HG03039 (cell line): Measurements from ENCODE around the gene EPB41L5.
"Not testable (repeated sequence)": the region's sequence is repeated elsewhere in the genome, so short reads cannot be mapped to it uniquely, and the experiment has no call there.

Source experiments
- ATAC-seq: cut with Tn5 transposase; IDR thresholded peaks from one replicate; pipeline ENCODE4 v1.9.1; 2021; ENCODE audit warnings: mild to moderate bottlenecking, moderate library complexity; ENCODE audit not compliant: unreplicated experiment

Gene EPB41L5

DNA sequence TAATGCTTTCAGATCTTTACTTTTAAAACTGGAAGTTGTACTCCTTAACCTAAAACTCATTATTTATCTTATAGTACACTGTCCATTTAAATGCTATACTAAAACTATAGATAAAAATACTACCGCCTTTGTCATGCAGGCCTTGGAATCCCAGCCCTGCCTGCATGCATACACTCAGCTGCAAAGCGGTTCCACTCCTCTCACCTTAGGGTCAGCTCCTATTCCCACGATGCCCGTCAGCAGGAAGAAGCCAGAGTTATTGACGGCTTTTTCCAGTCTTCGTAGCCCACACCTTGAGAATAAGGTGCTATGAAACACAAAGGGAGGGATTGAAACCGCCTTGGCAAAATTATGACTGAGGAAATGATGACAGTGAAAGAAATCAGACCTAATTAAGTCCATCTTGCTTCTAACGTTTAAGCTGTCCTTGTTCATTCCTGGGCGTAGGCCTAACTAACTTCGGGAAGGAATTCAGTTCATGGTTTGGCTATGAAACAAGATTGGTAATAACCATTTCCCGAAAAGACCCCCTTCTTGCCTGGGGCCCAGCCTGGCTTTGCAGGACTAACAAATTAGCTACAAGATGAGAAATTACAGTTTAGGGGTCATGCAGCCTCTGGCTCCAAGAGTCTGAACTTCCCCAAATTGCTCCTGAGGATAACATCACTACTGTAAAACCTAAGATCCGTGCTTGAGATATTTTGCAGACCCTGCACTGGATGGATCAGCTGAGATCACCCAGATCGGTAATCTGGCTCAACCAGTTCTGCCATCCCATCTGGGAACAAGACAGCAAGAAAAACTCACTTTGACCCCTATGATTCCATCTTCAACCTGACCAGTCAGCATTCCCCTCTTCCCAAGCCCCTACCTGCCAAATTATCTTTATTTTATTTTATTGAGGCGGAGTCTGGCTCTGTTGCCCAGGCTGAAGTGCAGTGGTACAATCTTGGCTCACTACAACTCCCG is 17.1 kb downstream of the EPB41L5 start:
- no peak for ATAC-seq

DNA sequence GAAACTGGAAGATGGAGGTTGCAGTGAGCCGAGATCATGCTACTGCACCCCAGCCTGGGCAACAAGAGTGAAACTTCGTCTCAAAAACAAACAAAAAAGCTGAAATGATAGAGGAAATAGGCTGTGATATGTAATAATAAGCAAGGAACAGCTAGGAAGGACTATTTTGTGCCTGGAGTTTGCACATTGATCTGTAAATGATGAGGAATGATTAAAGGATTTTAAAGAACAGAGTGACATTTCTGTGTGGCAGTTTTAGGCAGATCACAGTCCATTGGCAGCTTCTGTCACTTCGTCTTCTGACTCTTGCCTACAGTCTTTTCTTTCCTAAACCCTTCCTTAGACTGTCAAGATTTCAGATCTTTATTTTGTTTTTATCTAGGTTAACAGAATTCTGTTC is 19.4 kb downstream of the EPB41L5 start:
- no peak for ATAC-seq

DNA sequence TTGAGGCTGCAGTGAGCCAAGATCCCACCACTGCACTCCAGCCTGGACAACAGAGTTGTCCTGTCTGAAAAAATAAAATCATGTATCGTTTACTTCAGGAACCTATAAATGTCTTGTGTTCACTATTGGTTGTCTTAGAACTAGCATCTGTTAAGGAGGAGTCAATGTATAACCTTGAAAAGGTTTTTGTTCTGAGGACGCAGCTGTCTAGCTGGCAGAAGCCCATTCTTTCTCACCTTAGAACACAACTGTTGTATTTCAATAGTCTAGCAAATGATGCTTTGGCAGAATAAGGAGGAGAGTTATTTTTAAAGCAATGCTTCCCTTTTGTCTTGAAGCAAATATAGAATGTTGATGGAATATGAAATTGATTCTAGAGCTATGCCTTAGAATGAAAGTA is 21.1 kb downstream of the EPB41L5 start:
- ATAC-seq: no peak

GRCh38 chr2:120034621-120035020 is 21.7 kb downstream of the EPB41L5 start:
- no peak for ATAC-seq

DNA sequence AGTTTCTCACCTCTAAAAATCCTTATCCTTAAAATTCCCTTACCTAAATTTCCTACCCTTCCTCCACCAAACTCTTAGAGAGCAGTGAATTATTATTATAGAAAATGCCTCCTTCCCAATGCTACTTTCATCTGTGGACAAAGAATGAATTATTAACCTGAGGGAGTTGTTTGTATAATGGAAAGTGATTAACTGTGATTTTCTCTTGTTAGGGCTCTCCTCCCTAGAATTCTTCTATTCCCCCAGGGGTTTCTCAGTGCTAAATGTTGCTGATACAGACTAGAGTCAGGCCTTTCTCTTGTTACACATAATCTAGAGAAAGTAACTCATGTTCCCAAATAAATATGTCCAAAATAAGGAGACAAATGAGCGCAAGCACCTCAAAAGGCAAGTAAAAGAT is 23.3 kb downstream of the EPB41L5 start:
- ATAC-seq: no peak

- no peak for ATAC-seq
These were observed 25.2 kb downstream of the EPB41L5 start for GRCh38 chr2:120037995-120038541.

GRCh38 chr2:120042359-120042758 is 29.5 kb downstream of the EPB41L5 start:
- ATAC-seq: no peak

GRCh38 chr2:120044336-120044735 is 31.5 kb downstream of the EPB41L5 start:
- ATAC-seq: no peak

DNA sequence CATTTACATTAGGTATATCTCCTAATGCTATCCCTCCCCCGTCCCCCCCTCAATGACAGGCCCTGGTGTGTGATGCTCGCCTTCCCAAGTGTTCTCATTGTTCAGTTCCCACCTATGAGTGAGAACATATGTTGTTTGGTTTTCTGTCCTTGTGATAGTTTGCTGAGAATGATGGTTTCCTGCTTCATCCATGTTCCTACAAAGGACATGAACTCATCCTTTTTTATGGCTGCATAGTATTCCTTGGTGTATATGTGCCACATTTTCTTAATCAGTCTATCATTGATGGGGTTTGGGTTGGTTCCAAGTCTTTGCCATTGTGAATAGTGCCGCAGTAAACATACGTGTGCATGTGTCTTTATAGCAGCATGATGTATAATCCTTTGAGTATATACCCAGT is 32.9 kb downstream of the EPB41L5 start:
- ATAC-seq: not testable (repeated sequence)

DNA sequence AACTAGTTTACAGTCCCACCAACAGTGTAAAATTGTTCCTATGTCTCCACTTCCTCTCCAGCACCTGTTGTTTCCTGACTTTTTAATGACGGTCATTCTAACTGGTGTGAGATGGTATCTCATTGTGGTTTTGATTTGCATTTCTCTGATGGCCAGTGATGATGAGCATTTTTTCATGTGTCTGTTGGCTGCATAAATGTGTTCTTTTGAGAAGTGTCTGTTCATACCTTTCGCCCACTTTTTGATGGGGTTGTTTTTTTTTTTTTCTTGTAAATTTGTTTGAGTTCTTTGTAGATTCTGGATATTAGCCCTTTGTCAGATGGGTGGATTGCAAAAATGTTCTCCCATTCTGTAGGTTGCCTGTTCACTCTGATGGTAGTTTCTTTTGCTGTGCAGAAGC is 33.4 kb downstream of the EPB41L5 start:
- ATAC-seq: not testable (repeated sequence)

GRCh38 chr2:120052597-120052996 is 39.7 kb downstream of the EPB41L5 start:
- ATAC-seq: no peak

- no peak for ATAC-seq
These were observed 41.0 kb downstream of the EPB41L5 start for GRCh38 chr2:120053891-120054290.

DNA sequence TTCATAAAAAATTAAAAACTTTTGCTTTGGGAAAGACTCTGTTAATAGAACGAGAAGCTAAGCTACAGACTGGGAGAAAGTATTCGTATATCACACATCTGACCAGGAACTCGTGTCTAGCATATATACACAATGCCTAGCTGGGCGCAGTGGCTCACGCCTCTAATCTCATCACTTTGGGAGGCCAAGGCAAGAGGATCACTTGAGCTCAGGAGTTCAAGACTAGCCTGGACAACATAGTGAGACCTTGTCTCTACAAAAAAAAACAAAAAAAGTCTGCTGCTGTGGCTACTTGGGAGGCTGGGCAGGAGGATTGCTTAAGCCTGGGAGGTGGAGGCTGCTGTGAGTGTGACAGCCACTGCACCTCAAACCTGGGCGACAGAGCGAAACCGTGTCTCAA is 46.6 kb downstream of the EPB41L5 start:
- ATAC-seq: no peak

DNA sequence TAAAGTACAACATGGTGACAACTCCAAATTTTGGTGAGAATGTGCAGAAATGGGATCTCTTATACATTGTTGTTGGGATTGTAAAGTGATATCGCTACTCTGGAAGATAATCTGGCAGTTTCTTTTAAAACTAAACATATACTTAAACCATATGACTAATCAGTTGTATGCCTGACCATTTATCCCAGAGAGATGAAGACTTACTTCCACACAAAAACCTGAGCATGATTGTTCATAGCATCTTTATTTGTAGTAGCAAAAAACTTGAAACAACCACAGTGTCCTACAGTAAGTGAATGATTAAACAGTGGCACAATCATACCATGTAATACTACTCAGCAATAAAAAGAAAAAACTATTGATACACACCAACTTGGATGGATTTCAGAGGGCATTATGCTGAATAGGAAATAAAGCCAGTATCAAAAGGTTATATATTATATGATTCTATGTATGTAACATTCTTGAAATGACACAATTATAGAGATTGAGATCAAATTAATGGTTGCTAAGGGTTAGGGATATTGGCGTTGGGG is 47.3 kb downstream of the EPB41L5 start:
- ATAC-seq: no peak

- no peak for ATAC-seq
These were observed 51.8 kb downstream of the EPB41L5 start for GRCh38 chr2:120064664-120065063.

DNA sequence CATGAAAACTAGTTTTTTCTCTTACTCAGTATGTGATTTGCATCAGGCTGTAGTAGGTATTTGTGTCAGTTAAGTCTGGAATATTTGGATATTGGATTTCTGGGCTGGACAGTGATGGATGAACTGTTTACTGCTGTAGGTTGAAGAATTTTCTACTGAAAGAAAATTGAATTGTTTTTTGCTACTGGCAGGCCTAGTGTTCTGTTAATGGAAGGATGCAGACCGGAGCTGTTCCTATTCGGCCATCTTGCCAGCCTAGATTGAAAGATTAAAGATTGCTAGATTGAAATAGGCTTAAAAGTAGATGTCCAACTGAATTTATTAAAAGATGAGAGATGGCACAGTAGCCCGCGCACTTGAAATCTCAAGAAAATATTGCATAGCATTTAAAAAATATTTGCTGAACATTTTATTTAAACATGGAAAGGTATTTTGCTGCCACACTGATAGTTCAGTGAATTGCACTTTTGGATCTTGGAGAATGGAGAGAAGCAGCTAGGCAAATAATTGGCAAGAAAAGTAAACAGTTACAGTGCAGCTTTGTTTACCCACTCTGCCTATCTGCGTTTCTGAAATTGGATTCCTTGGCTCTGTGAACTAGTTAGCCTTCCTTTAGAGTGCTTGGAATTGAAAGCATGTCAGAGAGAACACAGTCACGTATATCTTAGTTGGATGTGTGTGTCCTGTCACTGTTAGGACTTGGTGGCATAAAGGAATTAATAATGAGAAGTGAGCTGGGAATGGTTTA is 54.1 kb downstream of the EPB41L5 start:
- no peak for ATAC-seq

GRCh38 chr2:120068040-120068658 is 55.3 kb downstream of the EPB41L5 start:
- not testable (repeated sequence) for ATAC-seq

DNA sequence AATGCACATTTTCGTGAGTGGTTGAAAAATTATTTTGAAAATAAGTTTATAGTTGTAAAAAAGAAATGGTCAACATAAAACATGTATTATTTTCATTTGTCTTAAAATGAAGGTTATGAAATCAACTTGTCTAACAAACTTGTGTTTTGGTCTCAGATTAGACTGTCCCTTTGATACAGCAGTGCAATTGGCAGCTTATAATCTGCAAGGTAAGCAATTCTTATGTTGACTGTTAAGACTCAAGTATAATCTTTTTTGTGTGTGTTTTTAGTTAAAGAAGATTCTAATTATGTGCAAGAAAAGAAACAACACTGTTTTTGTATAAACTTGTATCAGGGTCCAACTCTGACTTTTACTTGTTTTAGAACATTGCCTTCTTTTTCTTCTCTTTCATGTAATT is 62.7 kb downstream of the EPB41L5 start:
- ATAC-seq: no peak

GRCh38 chr2:120077896-120078295 is 65.0 kb downstream of the EPB41L5 start:
- no peak for ATAC-seq

- ATAC-seq: no peak
These were observed 66.8 kb downstream of the EPB41L5 start for GRCh38 chr2:120079647-120080046.

DNA sequence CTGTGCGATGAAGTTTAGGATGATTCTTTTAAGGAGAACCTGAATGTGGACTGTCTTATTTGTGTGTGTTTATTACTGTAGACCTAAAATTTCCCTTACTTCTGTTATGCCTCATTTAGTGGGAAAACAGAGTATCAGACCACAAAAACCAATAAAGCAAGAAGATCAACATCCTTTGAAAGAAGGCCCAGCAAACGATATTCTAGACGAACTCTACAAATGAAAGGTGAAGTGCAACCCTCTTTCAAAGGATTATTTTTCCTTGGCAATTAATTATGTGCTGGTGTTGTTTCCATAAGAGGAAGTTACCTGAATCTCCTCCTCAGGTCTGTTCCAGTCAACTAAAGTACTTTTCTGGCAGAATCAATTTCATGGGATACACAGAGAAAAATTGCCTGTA is 78.6 kb downstream of the EPB41L5 start:
- ATAC-seq: no peak
